ENCODE measurements around the gene PPP2R2B. TPM values are rescaled to one million over a fixed set of nuclear protein-coding genes. Genes with fewer than 3 reads are reported as not detected.

Gene PPP2R2B
- total and polyA plus RNA-seq, 2 of the 4 experiments (the other 2 are of a cell fraction) = not detected

GRCh38 chr5:146568161-146568560 lies 310.4 kb downstream of the PPP2R2B start:
- Histone ChIP-seq H3K4me1 (ENCODE audit: control insufficient read depth, insufficient read depth, low read length) (no peaks in the 10 kb centered on the region), H2AFZ (replicated peaks; ENCODE audit: low read length, poor library complexity) (no peak overlapping the region), H2BK5ac (ENCODE audit: low read depth, low read length, poor library complexity, severe bottlenecking) (no peak overlapping the region), H3K9ac (ENCODE audit: low read depth, low read length) (no peak overlapping the region), H4K8ac (ENCODE audit: low read depth in 2 of 2, low read length in 2 of 2) (no peak overlapping the region), H2BK120ac (ENCODE audit: low read depth, low read length) (no peak overlapping the region), H3K18ac (ENCODE audit: low read depth, low read length) (no peak overlapping the region), H3K27ac (ENCODE audit: insufficient read depth, low read length) (no peak overlapping the region), H3K79me1 (ENCODE audit: low read depth in 1 of 2, low read length in 2 of 2) (no peaks in the 10 kb centered on the region), H3K56ac (ENCODE audit: extremely low read depth, insufficient read depth, low read length) (no peak overlapping the region), H3K9me3 (ENCODE audit: control insufficient read depth, insufficient read depth, low read length) (no peaks in the 10 kb centered on the region), H3K27me3 (ENCODE audit: control insufficient read depth, insufficient read depth, low read length) (no peaks in the 10 kb centered on the region), H3K36me3 (ENCODE audit: control insufficient read depth, insufficient read depth, low read length) (no peaks in the 10 kb centered on the region), H4K91ac (ENCODE audit: insufficient read depth, low read depth, low read length) (no peak overlapping the region), H2AK5ac (ENCODE audit: low read depth, low read length) (no peak overlapping the region), H3K4me2 (ENCODE audit: low read depth, low read length) (no peak overlapping the region), H3K4ac (ENCODE audit: low read depth, low read length) (no peak overlapping the region), H3K23ac (ENCODE audit: low read depth, low read length) (no peak overlapping the region), H3K9me1 (ENCODE audit: insufficient read depth, low read length) (no peaks in the 10 kb centered on the region), H2AK9ac (replicated peaks; ENCODE audit: low read depth, low read length, poor library complexity) (no peak overlapping the region), H2BK15ac (ENCODE audit: low read depth, low read length) (no peak overlapping the region), H4K5ac (ENCODE audit: low read depth, low read length) (no peak overlapping the region), H3K4me3 (ENCODE audit: insufficient read depth, low read depth, low read length) (no peak overlapping the region), H3K14ac (replicated peaks; ENCODE audit: low read depth, low read length) (no peak overlapping the region), H2BK20ac (ENCODE audit: low read depth, low read length) (no peak overlapping the region), H4K20me1 (ENCODE audit: insufficient read depth, low read length) (no peaks in the 10 kb centered on the region)
- BruUV-seq (replicated peaks) = no TSS peak
- ChIA-PET CTCF (interaction anchor here (0.6 kb wide), 1 partner anchor 26 kb away, joined by 3 read pairs; no protein-coding TSS in a partner anchor), POLR2A (ENCODE audit: unreplicated experiment) (no interaction called here)
- no CpG with 5 or more reads among the region's 2 CpGs for WGBS, 2 experiments (ENCODE audit: extremely low coverage in 2 of 2, insufficient read length in 1 of 2)
- in situ Hi-C loops (cut with MboI; ENCODE audit: low sequenced_read_pairs) (no loop called here), dilution Hi-C loops (cut with HindIII; ENCODE audit: low sequenced_read_pairs, unreplicated experiment) (no loop called here), intact Hi-C loops (cut with micrococcal nuclease) (no loop called here)
- TF ChIP-seq CEBPB (IDR thresholded peaks at IDR 0.05; ENCODE audit: low read depth, low read length) = no peak
- no peak for TF ChIP-seq NFE2L2 (IDR thresholded peaks at IDR 0.05; ENCODE audit: low read depth, low read length)
- TF ChIP-seq RCOR1 (IDR thresholded peaks at IDR 0.05; ENCODE audit: insufficient replicate concordance, low read length) = no peak
- no peak for TF ChIP-seq CTCF (conservative IDR thresholded peaks at IDR 0.05; ENCODE audit: low read depth, low read length)
- no peak for TF ChIP-seq RFX5 (IDR thresholded peaks at IDR 0.05; ENCODE audit: low read depth, low read length)
- no peak for TF ChIP-seq MAZ (IDR thresholded peaks at IDR 0.05; ENCODE audit: borderline replicate concordance, low read depth, low read length)
- no peak for TF ChIP-seq MXI1 (IDR thresholded peaks at IDR 0.05; ENCODE audit: borderline replicate concordance, low read depth, low read length)
- TF ChIP-seq BHLHE40 (IDR thresholded peaks at IDR 0.05; ENCODE audit: low read depth, low read length) = no peak
- TF ChIP-seq USF2 (IDR thresholded peaks at IDR 0.05; ENCODE audit: low read depth, low read length) = no peak
- no peak for TF ChIP-seq CHD1 (IDR thresholded peaks at IDR 0.05; ENCODE audit: low read depth, low read length)
- no peak for TF ChIP-seq ELK1 (IDR thresholded peaks at IDR 0.05; ENCODE audit: borderline replicate concordance, low read depth, low read length)
- ATAC-seq (ENCODE audit: low read depth) = no peak
- no peak for DNase-seq
